Measurements from ENCODE around the gene ABCG8. TPM values are rescaled to one million over a fixed set of nuclear protein-coding genes. Genes with fewer than 3 reads are reported as not detected.

ABCG8 gene
- total RNA-seq, 1 experiment from 2014 or later, result 1.4 TPM

- no peak for TF ChIP-seq CTCF (IDR thresholded peaks at IDR 0.05; ENCODE audit: unreplicated experiment)
- H3K4me1 Mint-ChIP-seq (ENCODE audit: low read depth, unreplicated experiment), result no peaks in the 10 kb centered on the region
- DNase-seq, result no peak
- BruUV-seq (replicated peaks), result no TSS peak
- H3K27me3 Mint-ChIP-seq (ENCODE audit: unreplicated experiment), result no peaks in the 10 kb centered on the region
- no peak overlapping the region for H3K4me3 Mint-ChIP-seq (ENCODE audit: low read depth, unreplicated experiment)
- H3K27ac Mint-ChIP-seq (ENCODE audit: unreplicated experiment), result no peak overlapping the region
- H3K9me3 Mint-ChIP-seq (ENCODE audit: low read depth, unreplicated experiment), result no peaks in the 10 kb centered on the region
- CTCF ChIA-PET, result interaction anchor here (0.6 kb wide), 1 partner anchor 40 kb away, joined by 6 read pairs; no protein-coding TSS in a partner anchor
- H3K36me3 Mint-ChIP-seq (ENCODE audit: insufficient read depth, unreplicated experiment), result no peaks in the 10 kb centered on the region
- intact Hi-C loops (cut with micrococcal nuclease; ENCODE audit: unreplicated experiment), result no loop called here
These were observed 7.5 kb downstream of the ABCG8 start for GRCh38 chr2:43846140-43846793.

- Mint-ChIP-seq H3K27me3 (ENCODE audit: unreplicated experiment) (peaks cover 8% of the 10 kb centered on the region), H3K4me1 (ENCODE audit: low read depth, unreplicated experiment) (no peaks in the 10 kb centered on the region), H3K36me3 (ENCODE audit: insufficient read depth, unreplicated experiment) (no peaks in the 10 kb centered on the region), H3K9me3 (ENCODE audit: low read depth, unreplicated experiment) (no peaks in the 10 kb centered on the region), H3K27ac (ENCODE audit: unreplicated experiment) (no peak overlapping the region), H3K4me3 (ENCODE audit: low read depth, unreplicated experiment) (no peak overlapping the region)
- no peak for DNase-seq
- TF ChIP-seq CTCF (IDR thresholded peaks at IDR 0.05; ENCODE audit: unreplicated experiment), result no peak
- intact Hi-C loops (cut with micrococcal nuclease; ENCODE audit: unreplicated experiment), result no loop called here
- BruUV-seq (replicated peaks), result no TSS peak
- CTCF ChIA-PET, result no interaction called here
These were observed 9.4 kb downstream of the ABCG8 start for GRCh38 chr2:43848214-43848613.

DNA sequence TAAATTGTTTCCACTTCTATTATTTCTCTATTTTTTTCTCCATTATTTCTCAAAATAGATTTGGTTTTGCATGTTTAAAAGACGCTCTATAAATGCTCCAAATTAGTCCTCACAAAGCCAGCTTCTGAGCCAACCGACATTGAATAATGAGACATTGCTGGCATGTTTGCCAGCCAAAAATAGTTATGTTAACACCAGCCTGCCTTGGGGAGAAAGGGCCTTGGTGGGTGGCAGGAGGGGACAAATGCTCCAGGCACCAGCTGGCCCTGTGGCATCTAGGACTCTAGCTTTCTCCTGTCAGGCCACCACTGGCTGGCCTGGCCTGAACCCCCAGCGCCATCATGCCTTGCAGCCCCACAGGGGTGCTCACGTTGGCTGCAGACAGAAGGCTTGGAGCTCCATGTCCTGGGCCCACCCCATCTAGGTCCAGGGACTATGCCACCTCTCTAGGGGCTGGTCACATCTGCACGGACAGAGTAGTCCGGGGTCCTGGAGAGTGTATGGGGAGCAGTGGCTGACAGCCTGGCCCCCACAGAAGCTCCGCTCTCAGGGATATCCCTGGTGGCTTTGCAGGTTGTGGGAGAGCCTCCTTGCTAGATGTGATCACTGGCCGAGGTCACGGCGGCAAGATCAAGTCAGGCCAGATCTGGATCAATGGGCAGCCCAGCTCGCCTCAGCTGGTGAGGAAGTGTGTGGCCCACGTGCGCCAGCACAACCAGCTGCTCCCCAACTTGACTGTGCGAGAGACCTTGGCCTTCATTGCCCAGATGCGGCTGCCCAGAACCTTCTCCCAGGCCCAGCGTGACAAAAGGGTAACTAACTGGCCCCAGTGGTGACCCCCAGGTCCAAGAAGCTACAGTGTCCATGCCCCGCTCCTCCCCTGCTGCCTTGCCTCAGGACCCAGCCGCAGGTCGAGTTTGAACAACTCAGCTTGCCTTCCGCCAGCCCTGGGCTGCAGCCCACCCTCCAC is 12.5 kb downstream of the ABCG8 start:
- CTCF ChIA-PET, result no interaction called here
- Mint-ChIP-seq H3K27ac (ENCODE audit: unreplicated experiment) (no peak overlapping the region), H3K4me1 (ENCODE audit: low read depth, unreplicated experiment) (no peaks in the 10 kb centered on the region), H3K27me3 (ENCODE audit: unreplicated experiment) (peaks cover 39% of the 10 kb centered on the region), H3K9me3 (ENCODE audit: low read depth, unreplicated experiment) (no peaks in the 10 kb centered on the region), H3K4me3 (ENCODE audit: low read depth, unreplicated experiment) (no peak overlapping the region), H3K36me3 (ENCODE audit: insufficient read depth, unreplicated experiment) (no peaks in the 10 kb centered on the region)
- TF ChIP-seq CTCF (IDR thresholded peaks at IDR 0.05; ENCODE audit: unreplicated experiment), result no peak
- intact Hi-C loops (cut with micrococcal nuclease; ENCODE audit: unreplicated experiment), result no loop called here
- BruUV-seq (replicated peaks), result no TSS peak
- DNase-seq, result no peak

DNA sequence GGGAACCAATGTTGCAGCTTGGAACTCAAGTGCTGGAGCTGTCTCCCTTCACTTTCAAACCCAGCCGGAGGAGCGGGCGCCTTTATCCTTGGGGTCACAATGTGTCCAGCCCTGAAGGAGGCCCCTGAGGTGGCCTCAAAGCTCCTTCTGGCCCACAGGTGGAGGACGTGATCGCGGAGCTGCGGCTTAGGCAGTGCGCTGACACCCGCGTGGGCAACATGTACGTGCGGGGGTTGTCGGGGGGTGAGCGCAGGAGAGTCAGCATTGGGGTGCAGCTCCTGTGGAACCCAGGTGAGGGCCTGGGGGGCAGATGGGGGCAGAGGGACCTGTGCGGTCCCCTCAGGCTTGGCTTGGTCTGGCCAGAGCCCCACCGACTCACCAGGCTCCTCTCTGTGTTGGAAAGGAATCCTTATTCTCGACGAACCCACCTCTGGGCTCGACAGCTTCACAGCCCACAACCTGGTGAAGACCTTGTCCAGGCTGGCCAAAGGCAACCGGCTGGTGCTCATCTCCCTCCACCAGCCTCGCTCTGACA is 13.5 kb downstream of the ABCG8 start:
- H3K4me1 Mint-ChIP-seq (ENCODE audit: low read depth, unreplicated experiment), result no peaks in the 10 kb centered on the region
- no peak overlapping the region for H3K4me3 Mint-ChIP-seq (ENCODE audit: low read depth, unreplicated experiment)
- intact Hi-C loops (cut with micrococcal nuclease; ENCODE audit: unreplicated experiment), result no loop called here
- CTCF ChIA-PET, result no interaction called here
- peaks cover 49% of the 10 kb centered on the region for H3K27me3 Mint-ChIP-seq (ENCODE audit: unreplicated experiment)
- H3K9me3 Mint-ChIP-seq (ENCODE audit: low read depth, unreplicated experiment), result no peaks in the 10 kb centered on the region
- H3K36me3 Mint-ChIP-seq (ENCODE audit: insufficient read depth, unreplicated experiment), result no peaks in the 10 kb centered on the region
- DNase-seq, result no peak
- H3K27ac Mint-ChIP-seq (ENCODE audit: unreplicated experiment), result no peak overlapping the region
- TF ChIP-seq CTCF (IDR thresholded peaks at IDR 0.05; ENCODE audit: unreplicated experiment), result no peak
- BruUV-seq (replicated peaks), result no TSS peak
